ENCODE data around the gene UBA7. TPM values are rescaled to one million over a fixed set of nuclear protein-coding genes. Genes with fewer than 3 reads are reported as not detected.

UBA7 gene
- total and polyA plus RNA-seq, 2 donors (not counting 3 experiments of a cell fraction or from before 2014, with no cell fraction given) = 57.4 to 80.7 TPM

DNA sequence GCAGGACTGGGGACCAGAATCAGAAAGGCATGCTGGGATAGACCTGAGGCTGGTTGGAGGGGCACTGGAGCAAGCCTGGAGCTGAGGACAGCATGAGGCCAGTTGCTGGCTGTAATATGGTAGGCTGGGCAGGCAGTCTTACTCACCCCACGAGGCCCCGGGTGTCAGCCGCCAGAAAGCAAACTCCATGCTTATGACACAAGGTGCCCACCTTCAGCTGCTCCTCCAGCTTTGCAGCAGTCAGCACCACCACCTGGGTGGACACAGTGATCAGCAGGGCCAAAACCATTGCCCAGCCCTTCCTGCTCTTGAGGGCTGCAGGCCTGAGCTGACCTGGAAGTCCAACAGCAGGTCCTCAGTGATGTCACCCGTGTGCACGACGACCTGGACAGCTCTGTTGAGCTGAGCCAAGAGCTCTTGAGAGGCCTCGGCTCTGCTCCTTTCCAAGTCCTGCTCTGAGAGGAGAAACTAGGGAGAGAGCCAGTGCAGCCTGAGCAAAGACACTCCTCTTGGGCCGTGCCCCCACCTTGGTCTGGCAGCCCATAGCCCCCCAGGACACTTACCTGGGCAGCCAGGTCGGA is 747 bp downstream of the UBA7 start:
- Histone ChIP-seq H3K27ac (ENCODE audit: insufficient read depth, low read depth, low read length) (no peak overlapping the region), H4K20me1 (replicated peaks; ENCODE audit: control insufficient read depth, extremely low read depth, insufficient read depth, low read length) (no peaks in the 10 kb centered on the region), H3K4me2 (ENCODE audit: insufficient read depth, low read length) (peak overlapping the region; percentile 70), H3K36me3 (ENCODE audit: control insufficient read depth in 2 of 2, extremely low read depth in 1 of 2, insufficient read depth in 2 of 2, low read length in 2 of 2) (peaks cover 0 to 3% of the 10 kb centered on the region in 2 experiments), H3K4me1 (ENCODE audit: control insufficient read depth, extremely low read depth, insufficient read depth, low read length) (peaks cover 13% of the 10 kb centered on the region), H2AFZ (ENCODE audit: low read depth, low read length) (peak overlapping the region; percentile 98), H3K27me3 (ENCODE audit: control insufficient read depth in 2 of 2, insufficient read depth in 2 of 2, low read length in 2 of 2) (no peaks in the 10 kb centered on the region), H3K9me1 (replicated peaks; ENCODE audit: control insufficient read depth, extremely low read depth, insufficient read depth, low read length) (no peaks in the 10 kb centered on the region), H3K4me3 (replicated peaks in 1 of 3; ENCODE audit: insufficient read depth in 1 of 3, low read depth in 1 of 3, low read length in 3 of 3) (peak overlapping the region in 2 of 3 experiments; percentile 17 to 48), H3K79me2 (ENCODE audit: control insufficient read depth, insufficient read depth, low read length) (no peaks in the 10 kb centered on the region), H3K9ac (replicated peaks; ENCODE audit: extremely low read depth, insufficient read depth, low read length) (no peak overlapping the region), H3K9me3 (replicated peaks; ENCODE audit: control insufficient read depth, insufficient read depth, low read length) (no peaks in the 10 kb centered on the region)
- BruUV-seq (replicated peaks) = TSS peak; percentile 44
- DNase-seq (ENCODE audit: low read depth, low spot score) (no peak), FAIRE-seq (no peak)
- dilution Hi-C loops (cut with MboI; ENCODE audit: extremely low pct_ligation_motif_present, low sequenced_read_pairs) = no loop called here
- POLR2A ChIA-PET = interaction anchor here (1.4 kb wide), 2 partner anchors 8 to 10 kb away, joined by 6 to 7 read pairs; partner anchors contain the start of gene INKA1
- TF ChIP-seq JUN (IDR thresholded peaks at IDR 0.05; ENCODE audit: borderline replicate concordance, insufficient read depth, insufficient read length, low read depth) (no peak), GATA2 (IDR thresholded peaks at IDR 0.05; ENCODE audit: insufficient read depth, insufficient read length, low read depth, low read length) (no peak), POLR2A (IDR thresholded peaks at IDR 0.05; ENCODE audit: low read depth, low read length) (no peak), FOS (IDR thresholded peaks at IDR 0.05; ENCODE audit: borderline replicate concordance, insufficient read depth, low read length) (no peak), POLR2AphosphoS5 (IDR thresholded peaks at IDR 0.05; ENCODE audit: insufficient read depth, low read depth, low read length) (no peak), EZH2 (IDR thresholded peaks at IDR 0.05; ENCODE audit: borderline replicate concordance, low read depth, low read length, severe bottlenecking) (no peak), MYC (IDR thresholded peaks at IDR 0.05; ENCODE audit: low read depth, low read length) (no peak)
- TF ChIP-seq, protein P1, sequence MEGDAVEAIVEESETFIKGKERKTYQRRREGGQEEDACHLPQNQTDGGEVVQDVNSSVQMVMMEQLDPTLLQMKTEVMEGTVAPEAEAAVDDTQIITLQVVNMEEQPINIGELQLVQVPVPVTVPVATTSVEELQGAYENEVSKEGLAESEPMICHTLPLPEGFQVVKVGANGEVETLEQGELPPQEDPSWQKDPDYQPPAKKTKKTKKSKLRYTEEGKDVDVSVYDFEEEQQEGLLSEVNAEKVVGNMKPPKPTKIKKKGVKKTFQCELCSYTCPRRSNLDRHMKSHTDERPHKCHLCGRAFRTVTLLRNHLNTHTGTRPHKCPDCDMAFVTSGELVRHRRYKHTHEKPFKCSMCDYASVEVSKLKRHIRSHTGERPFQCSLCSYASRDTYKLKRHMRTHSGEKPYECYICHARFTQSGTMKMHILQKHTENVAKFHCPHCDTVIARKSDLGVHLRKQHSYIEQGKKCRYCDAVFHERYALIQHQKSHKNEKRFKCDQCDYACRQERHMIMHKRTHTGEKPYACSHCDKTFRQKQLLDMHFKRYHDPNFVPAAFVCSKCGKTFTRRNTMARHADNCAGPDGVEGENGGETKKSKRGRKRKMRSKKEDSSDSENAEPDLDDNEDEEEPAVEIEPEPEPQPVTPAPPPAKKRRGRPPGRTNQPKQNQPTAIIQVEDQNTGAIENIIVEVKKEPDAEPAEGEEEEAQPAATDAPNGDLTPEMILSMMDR (IDR thresholded peaks at IDR 0.05; ENCODE audit: extremely low read depth in 1 of 2, insufficient read depth in 1 of 2, low read depth in 1 of 2, low read length in 2 of 2) = no peak
- TF ChIP-seq, protein P2, sequence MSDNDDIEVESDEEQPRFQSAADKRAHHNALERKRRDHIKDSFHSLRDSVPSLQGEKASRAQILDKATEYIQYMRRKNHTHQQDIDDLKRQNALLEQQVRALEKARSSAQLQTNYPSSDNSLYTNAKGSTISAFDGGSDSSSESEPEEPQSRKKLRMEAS (IDR thresholded peaks at IDR 0.05; ENCODE audit: insufficient read depth, insufficient read length) = no peak
- CTCF ChIA-PET = interaction anchor here (1.0 to 2.3 kb wide), 4 partner anchors 8 to 26 kb away, joined by 3 to 24 read pairs (median 14); partner anchors contain the start of genes CDHR4 and INKA1
- intact Hi-C loops (cut with micrococcal nuclease) = loop anchor here (1.0 kb wide), 1 partner anchor 8 kb away; no protein-coding TSS in a partner anchor
